PC-9 (cell line): ENCODE data around the gene EMC7. TPM values are rescaled to one million over a fixed set of nuclear protein-coding genes. Genes with fewer than 3 reads are reported as not detected.

ENCODE experiments used
- BruUV-seq: library from RNA; stranded (reverse); fragments of 400-500 nt; replicated peaks from 2 replicates; lab custom pipeline; 2021; lab: Mats Ljungman, UMichigan
- CTCF ChIA-PET: fragments of 300-600 bp; sonication (Branson Sonifier 250); formaldehyde crosslinking; loops from one replicate; lab custom pipeline; 2022; ENCODE audit warnings: antibody characterized with exemption; lab: Charles Lee
- POLR2A ChIA-PET: fragments of 300-600 bp; sonication (Branson Sonifier 250); formaldehyde crosslinking; loops from one replicate; lab custom pipeline; 2022; ENCODE audit warnings: antibody characterized with exemption; ENCODE audit not compliant: unreplicated experiment; lab: Charles Lee
- DNase-seq, 2 experiments: peaks; one replicate each; pipeline versions ENCODE4 v3.0.0 to v3.0.0-alpha.2; 2015 to 2022; ENCODE audit warnings: mixed read lengths in 1 of 2
- H2AFZ ChIP-seq: fragments of 200-600 bp; sonication (generic); 2 replicates; pipeline ENCODE4 v1.8.1; 2017; ENCODE audit warnings: antibody characterized with exemption
- H3F3A ChIP-seq: fragments of 200-600 bp; sonication (generic); 2 replicates; pipeline ENCODE4 v1.8.1; 2017; ENCODE audit warnings: antibody characterized with exemption, mild to moderate bottlenecking, low read depth; ENCODE audit not compliant: insufficient read depth
- H3K27ac ChIP-seq: fragments of 200-600 bp; sonication (generic); 2 replicates; pipeline ENCODE4 v1.6.1; 2016; ENCODE audit warnings: mixed run types
- H3K27me3 ChIP-seq: fragments of 200-600 bp; sonication (generic); 2 replicates; pipeline ENCODE4 v1.6.1; 2016; ENCODE audit warnings: low read depth, mixed run types; ENCODE audit not compliant: insufficient read depth
- H3K36me3 ChIP-seq: fragments of 200-600 bp; sonication (generic); 2 replicates; pipeline ENCODE4 v1.6.1; 2016; ENCODE audit warnings: low read depth, mixed run types
- H3K4me1 ChIP-seq: fragments of 200-600 bp; sonication (generic); replicated peaks from 2 replicates; pipeline ENCODE4 v1.6.1; 2016; ENCODE audit warnings: mixed run types; ENCODE audit not compliant: insufficient read depth
- H3K4me2 ChIP-seq: fragments of 200-600 bp; sonication (generic); 2 replicates; pipeline ENCODE4 v1.6.1; 2017; ENCODE audit warnings: mixed run types
- H3K4me3 ChIP-seq: fragments of 200-600 bp; sonication (generic); 2 replicates; pipeline ENCODE4 v1.6.1; 2016; ENCODE audit warnings: mixed run types
- H3K79me2 ChIP-seq: fragments of 200-600 bp; sonication (generic); 2 replicates; pipeline ENCODE4 v1.6.1; 2017; ENCODE audit warnings: low read depth, mixed run types
- H3K9me2 ChIP-seq: fragments of 200-600 bp; sonication (generic); 2 replicates; pipeline ENCODE4 v1.8.1; 2017; ENCODE audit warnings: mild to moderate bottlenecking; ENCODE audit not compliant: insufficient read depth
- H3K9me3 ChIP-seq: fragments of 200-600 bp; sonication (generic); 2 replicates; pipeline ENCODE4 v1.8.1; 2016; ENCODE audit warnings: low read depth; ENCODE audit not compliant: insufficient read depth
- H4K20me1 ChIP-seq: fragments of 200-600 bp; sonication (generic); 2 replicates; pipeline ENCODE4 v1.8.1; 2017; ENCODE audit not compliant: insufficient read depth
- EZH2 ChIP-seq: fragments of 200-600 bp; sonication (generic); IDR thresholded peaks from 2 replicates; pipeline ENCODE4 v1.8.0; 2017; ENCODE audit warnings: antibody characterized with exemption, low read depth
- intact Hi-C: fragments of 100-400 bp; cut with micrococcal nuclease; formaldehyde crosslinking; loops from one replicate; pipeline ENCODE4 v1.10.0; 2022; ENCODE audit not compliant: unreplicated experiment
- total RNA-seq: library from RNA; stranded (reverse); gene quantifications from 2 replicates; pipeline ENCODE4 v1.2.3, GENCODE V29; 2021
- TF ChIP-seq, protein P1 (sequence below): fragments of 200-600 bp; sonication (generic); conservative IDR thresholded peaks from 2 replicates; pipeline ENCODE4 v1.6.1; 2017; ENCODE audit warnings: mixed run types, antibody characterized with exemption, mild to moderate bottlenecking, moderate library complexity

EMC7 gene
- total RNA-seq, 1 experiment from 2014 or later: 33.9 TPM

DNA sequence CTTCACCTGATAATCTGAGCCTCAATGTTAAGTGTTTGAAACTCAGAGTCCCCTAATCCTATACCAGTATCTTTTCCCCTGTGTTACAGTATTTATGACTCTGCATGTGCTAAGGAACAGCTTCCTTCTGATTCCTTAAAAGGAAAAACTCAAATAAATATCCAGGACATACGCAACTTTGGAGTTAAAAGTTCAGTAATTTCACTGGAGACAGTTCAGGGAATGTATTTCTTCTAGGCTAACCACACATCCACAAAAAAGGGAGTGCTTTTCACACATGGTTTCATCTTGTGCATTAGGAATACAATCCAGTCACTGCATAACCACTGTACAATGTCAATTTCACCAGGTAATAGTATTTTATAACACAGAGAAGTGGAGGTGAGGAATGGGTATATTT, 31.2 kb upstream of the EMC7 start:
- no peak overlapping the region for H2AFZ ChIP-seq
- no peaks in the 10 kb centered on the region for H3K79me2 ChIP-seq
- intact Hi-C loops: no loop called here
- TF ChIP-seq, protein P1, sequence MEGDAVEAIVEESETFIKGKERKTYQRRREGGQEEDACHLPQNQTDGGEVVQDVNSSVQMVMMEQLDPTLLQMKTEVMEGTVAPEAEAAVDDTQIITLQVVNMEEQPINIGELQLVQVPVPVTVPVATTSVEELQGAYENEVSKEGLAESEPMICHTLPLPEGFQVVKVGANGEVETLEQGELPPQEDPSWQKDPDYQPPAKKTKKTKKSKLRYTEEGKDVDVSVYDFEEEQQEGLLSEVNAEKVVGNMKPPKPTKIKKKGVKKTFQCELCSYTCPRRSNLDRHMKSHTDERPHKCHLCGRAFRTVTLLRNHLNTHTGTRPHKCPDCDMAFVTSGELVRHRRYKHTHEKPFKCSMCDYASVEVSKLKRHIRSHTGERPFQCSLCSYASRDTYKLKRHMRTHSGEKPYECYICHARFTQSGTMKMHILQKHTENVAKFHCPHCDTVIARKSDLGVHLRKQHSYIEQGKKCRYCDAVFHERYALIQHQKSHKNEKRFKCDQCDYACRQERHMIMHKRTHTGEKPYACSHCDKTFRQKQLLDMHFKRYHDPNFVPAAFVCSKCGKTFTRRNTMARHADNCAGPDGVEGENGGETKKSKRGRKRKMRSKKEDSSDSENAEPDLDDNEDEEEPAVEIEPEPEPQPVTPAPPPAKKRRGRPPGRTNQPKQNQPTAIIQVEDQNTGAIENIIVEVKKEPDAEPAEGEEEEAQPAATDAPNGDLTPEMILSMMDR: no peak
- no peak for TF ChIP-seq EZH2
- H3K36me3 ChIP-seq: no peaks in the 10 kb centered on the region
- H3K9me2 ChIP-seq: no peaks in the 10 kb centered on the region
- POLR2A ChIA-PET: no interaction called here
- H4K20me1 ChIP-seq: no peaks in the 10 kb centered on the region
- no peak overlapping the region for H3K27ac ChIP-seq
- no peak overlapping the region for H3K4me2 ChIP-seq
- no TSS peak for BruUV-seq
- H3K9me3 ChIP-seq: no peaks in the 10 kb centered on the region
- H3K27me3 ChIP-seq: no peaks in the 10 kb centered on the region
- CTCF ChIA-PET: no interaction called here
- no peaks in the 10 kb centered on the region for H3K4me1 ChIP-seq
- H3F3A ChIP-seq: no peaks in the 10 kb centered on the region
- no peak overlapping the region for H3K4me3 ChIP-seq
- DNase-seq: no peak

DNA sequence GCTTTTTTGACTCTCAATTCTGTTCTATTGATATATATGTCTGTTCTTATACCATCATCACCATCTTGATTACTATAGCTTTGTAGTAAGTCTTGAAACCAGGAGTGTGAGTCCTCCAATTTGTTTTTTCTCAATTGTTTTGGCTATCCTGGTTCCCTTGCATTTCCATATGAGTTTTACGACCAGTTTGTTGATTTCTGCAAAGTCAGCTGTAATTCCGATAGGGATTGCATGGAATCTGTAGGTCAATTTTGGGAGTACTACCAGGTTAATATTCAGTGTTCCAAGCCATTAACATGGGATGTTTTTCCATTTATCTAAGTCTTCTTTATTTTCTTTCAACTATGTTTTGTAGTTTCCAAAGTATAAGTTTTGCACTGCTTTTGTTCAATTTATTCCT, 27.2 kb upstream of the EMC7 start:
- H3K4me3 ChIP-seq: no peak overlapping the region
- no TSS peak for BruUV-seq
- ChIA-PET CTCF (no interaction called here), POLR2A (no interaction called here)
- H3K27me3 ChIP-seq: no peaks in the 10 kb centered on the region
- no peak for DNase-seq
- H3K36me3 ChIP-seq: no peaks in the 10 kb centered on the region
- no peaks in the 10 kb centered on the region for H3K4me1 ChIP-seq
- H3K4me2 ChIP-seq: no peak overlapping the region
- no peaks in the 10 kb centered on the region for H3K9me2 ChIP-seq
- H2AFZ ChIP-seq: no peak overlapping the region
- intact Hi-C loops: no loop called here
- H3K9me3 ChIP-seq: no peaks in the 10 kb centered on the region
- no peak overlapping the region for H3K27ac ChIP-seq
- no peaks in the 10 kb centered on the region for H3K79me2 ChIP-seq
- H4K20me1 ChIP-seq: no peaks in the 10 kb centered on the region
- H3F3A ChIP-seq: no peaks in the 10 kb centered on the region
- TF ChIP-seq EZH2: no peak
- TF ChIP-seq, protein P1: no peak

DNA sequence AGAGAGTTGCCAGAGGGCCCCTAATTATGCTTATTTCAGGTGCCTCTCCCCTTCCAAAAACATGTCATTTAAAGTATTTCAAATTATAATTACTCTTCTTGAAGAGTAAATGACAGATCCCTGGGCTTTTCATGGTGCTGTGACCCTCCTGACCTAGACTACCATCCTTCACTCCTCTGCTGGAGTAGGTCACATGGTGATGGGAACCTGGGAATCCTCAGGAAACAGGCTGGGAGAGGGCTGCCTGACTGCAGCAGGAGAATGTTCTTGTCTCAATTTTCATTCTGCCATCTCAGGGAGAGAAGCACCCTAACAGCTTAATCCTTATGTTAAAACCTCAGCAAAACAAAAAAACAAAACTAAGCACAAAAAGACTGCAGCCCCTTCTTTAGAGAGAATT, 24.9 kb upstream of the EMC7 start:
- H3K27ac ChIP-seq: no peak overlapping the region
- no TSS peak for BruUV-seq
- H4K20me1 ChIP-seq: no peaks in the 10 kb centered on the region
- H3K36me3 ChIP-seq: no peaks in the 10 kb centered on the region
- no peaks in the 10 kb centered on the region for H3K9me2 ChIP-seq
- no peaks in the 10 kb centered on the region for H3K79me2 ChIP-seq
- TF ChIP-seq EZH2: no peak
- TF ChIP-seq, protein P1: no peak
- no peaks in the 10 kb centered on the region for H3K4me1 ChIP-seq
- H3K9me3 ChIP-seq: no peaks in the 10 kb centered on the region
- H3K27me3 ChIP-seq: no peaks in the 10 kb centered on the region
- no peaks in the 10 kb centered on the region for H3F3A ChIP-seq
- no peak overlapping the region for H3K4me3 ChIP-seq
- H2AFZ ChIP-seq: no peak overlapping the region
- DNase-seq: no peak
- CTCF ChIA-PET: no interaction called here
- H3K4me2 ChIP-seq: no peak overlapping the region
- POLR2A ChIA-PET: interaction anchor here (0.7 kb wide), 1 partner anchor 119 kb away, joined by 5 read pairs; no protein-coding TSS in a partner anchor
- intact Hi-C loops: no loop called here
